ENCODE results near the gene BNIP5. TPM values are rescaled to one million over a fixed set of nuclear protein-coding genes. Genes with fewer than 3 reads are reported as not detected.

BNIP5 gene
- total RNA-seq, 2 donors from 2014 or later, result not detected

DNA sequence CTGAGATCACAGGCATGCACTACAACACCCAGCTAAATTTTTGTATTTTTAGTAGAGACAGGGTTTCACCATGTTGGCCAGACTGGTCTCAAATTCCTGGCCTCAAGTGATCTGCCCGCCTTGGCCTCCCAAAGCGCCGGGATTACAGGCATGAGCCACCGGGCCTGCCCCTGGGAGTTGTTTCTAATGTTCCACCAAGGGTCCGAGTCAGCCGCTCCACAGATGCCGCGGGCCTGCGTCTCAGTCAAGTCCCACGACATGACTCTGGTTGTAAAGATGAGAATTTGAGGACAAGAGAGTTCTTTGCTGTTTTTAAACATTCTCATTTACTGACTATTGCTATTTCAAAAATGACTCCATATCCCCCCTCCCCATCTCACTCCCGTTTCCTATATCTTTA, 30.8 kb downstream of the BNIP5 start:
- H3K27me3 ChIP-seq (replicated peaks; ENCODE audit: insufficient read depth), result no peaks in the 10 kb centered on the region
- TF ChIP-seq, protein P1, sequence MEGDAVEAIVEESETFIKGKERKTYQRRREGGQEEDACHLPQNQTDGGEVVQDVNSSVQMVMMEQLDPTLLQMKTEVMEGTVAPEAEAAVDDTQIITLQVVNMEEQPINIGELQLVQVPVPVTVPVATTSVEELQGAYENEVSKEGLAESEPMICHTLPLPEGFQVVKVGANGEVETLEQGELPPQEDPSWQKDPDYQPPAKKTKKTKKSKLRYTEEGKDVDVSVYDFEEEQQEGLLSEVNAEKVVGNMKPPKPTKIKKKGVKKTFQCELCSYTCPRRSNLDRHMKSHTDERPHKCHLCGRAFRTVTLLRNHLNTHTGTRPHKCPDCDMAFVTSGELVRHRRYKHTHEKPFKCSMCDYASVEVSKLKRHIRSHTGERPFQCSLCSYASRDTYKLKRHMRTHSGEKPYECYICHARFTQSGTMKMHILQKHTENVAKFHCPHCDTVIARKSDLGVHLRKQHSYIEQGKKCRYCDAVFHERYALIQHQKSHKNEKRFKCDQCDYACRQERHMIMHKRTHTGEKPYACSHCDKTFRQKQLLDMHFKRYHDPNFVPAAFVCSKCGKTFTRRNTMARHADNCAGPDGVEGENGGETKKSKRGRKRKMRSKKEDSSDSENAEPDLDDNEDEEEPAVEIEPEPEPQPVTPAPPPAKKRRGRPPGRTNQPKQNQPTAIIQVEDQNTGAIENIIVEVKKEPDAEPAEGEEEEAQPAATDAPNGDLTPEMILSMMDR (IDR thresholded peaks at IDR 0.05), result no peak
- no peaks in the 10 kb centered on the region for H3K9me3 ChIP-seq
- no peak overlapping the region for H3K27ac ChIP-seq
- H3K36me3 ChIP-seq, result no peaks in the 10 kb centered on the region
- peaks cover 0 to 17% of the 10 kb centered on the region in 2 donors for H3K4me1 ChIP-seq (ENCODE audit: control insufficient read depth in 1 of 2, low read depth in 2 of 2)
- ATAC-seq (ENCODE audit: insufficient number of reproducible peaks, low FRiP score, low read depth) (no peak), DNase-seq (ENCODE audit: low spot score) (no peak)
- H3K4me3 ChIP-seq, result no peak overlapping the region

DNA sequence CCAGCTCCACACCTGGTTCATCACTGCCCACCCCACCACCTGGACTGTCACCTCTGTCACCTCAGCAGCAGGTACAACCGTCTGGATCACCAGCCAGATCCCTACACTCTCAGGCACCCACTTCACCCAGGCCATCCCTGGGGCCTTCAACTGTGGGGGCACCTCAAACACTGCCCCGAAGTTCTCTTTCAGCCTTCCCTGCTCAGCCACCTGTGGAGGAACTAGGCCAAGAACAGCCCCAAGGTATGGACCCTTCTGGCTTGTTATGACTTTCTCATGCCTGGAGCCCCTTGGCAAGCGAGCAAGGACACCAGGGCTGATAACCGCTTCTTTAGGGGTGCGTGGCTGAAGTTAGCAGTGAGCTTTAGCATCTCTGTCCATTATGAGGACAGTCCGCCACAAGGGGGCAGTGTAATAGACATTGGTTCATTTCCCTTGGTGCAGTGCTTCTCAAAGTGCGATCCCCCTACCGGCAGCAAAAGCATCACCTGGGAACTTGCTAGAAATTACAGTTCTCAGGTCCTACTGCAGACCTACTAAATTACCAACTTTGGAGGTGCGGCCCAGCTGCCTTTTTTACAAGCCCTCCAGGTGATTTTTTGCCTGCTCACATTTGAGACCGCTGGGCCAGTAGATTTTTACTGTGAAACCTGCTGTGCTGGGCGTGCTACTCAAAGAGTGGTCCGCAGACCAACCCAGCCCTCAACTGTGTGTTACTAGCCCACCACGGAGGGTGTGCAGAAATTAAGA, 34.3 kb downstream of the BNIP5 start:
- ATAC-seq (ENCODE audit: insufficient number of reproducible peaks, low FRiP score, low read depth) (peak; percentile 64), DNase-seq (ENCODE audit: low spot score) (peak; percentile 74)
- H3K36me3 ChIP-seq, result no peaks in the 10 kb centered on the region
- H3K4me1 ChIP-seq (ENCODE audit: control insufficient read depth in 1 of 2, low read depth in 2 of 2), result peaks cover 0 to 17% of the 10 kb centered on the region in 2 donors
- peak overlapping the region in 1 of 2 donors; percentile 33 for H3K27ac ChIP-seq
- H3K4me3 ChIP-seq, result no peak overlapping the region
- no peaks in the 10 kb centered on the region for H3K27me3 ChIP-seq (replicated peaks; ENCODE audit: insufficient read depth)
- TF ChIP-seq, protein P1 (IDR thresholded peaks at IDR 0.05), result peak; percentile 85
- H3K9me3 ChIP-seq, result no peaks in the 10 kb centered on the region

DNA sequence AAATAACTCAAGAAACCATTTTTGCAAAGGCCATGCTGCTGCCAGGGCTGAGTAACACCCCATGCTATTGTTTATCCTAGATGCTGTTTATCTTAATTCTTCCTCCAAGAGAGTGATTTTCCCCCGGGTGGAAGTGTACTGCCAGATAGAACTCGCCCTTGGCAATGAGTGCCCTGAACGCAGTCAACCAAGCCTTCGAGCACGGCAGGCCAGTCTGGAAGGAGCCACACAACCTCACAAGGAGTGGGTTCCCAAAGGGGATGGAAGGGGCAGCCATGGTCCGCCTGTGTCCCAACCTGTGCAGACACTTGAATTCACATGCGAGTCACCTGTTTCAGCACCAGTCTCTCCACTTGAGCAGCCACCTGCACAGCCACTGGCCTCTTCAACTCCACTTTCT, 34.9 kb downstream of the BNIP5 start:
- H3K27me3 ChIP-seq (replicated peaks; ENCODE audit: insufficient read depth), result no peaks in the 10 kb centered on the region
- DNase-seq (ENCODE audit: low spot score) (no peak), ATAC-seq (ENCODE audit: insufficient number of reproducible peaks, low FRiP score, low read depth) (no peak)
- H3K9me3 ChIP-seq, result no peaks in the 10 kb centered on the region
- H3K27ac ChIP-seq, result peak overlapping the region in 1 of 2 donors; percentile 33
- no peak overlapping the region for H3K4me3 ChIP-seq
- TF ChIP-seq, protein P1 (IDR thresholded peaks at IDR 0.05), result no peak
- peaks cover 0 to 17% of the 10 kb centered on the region in 2 donors for H3K4me1 ChIP-seq (ENCODE audit: control insufficient read depth in 1 of 2, low read depth in 2 of 2)
- H3K36me3 ChIP-seq, result no peaks in the 10 kb centered on the region

DNA sequence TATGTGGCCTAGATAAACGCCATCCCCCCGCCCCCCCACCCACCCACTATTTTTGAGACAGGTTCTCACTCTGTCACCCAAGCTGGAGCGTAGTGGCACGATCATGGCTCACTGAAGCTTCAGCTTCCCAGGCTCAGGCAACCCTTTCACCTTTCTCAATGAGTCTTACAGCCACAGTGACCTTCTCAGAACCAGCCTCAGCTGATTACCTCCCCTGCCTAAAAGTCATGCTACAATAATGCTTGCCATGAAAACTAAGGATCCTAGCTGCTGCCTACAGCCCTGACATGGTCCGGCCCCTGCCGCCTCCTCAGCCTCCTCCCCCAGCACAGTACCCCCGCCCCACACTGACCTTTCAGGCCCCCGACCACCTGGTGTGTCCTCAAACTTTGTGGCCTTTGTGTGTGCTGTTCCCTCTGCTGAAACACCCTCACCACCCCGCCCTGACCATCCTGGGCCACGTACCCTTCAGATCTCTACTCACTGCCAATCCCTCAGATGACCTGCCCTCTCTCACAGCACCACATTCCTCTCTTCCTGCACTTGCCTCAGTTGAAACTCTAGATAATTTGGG, 35.5 kb downstream of the BNIP5 start:
- Histone ChIP-seq H3K4me3 (no peak overlapping the region), H3K9me3 (no peaks in the 10 kb centered on the region), H3K36me3 (no peaks in the 10 kb centered on the region), H3K27me3 (replicated peaks; ENCODE audit: insufficient read depth) (no peaks in the 10 kb centered on the region), H3K27ac (peak overlapping the region in 1 of 2 donors; percentile 33), H3K4me1 (ENCODE audit: control insufficient read depth in 1 of 2, low read depth in 2 of 2) (peaks cover 0 to 17% of the 10 kb centered on the region in 2 donors)
- ATAC-seq (ENCODE audit: insufficient number of reproducible peaks, low FRiP score, low read depth) (no peak), DNase-seq (ENCODE audit: low spot score) (no peak)
- TF ChIP-seq, protein P1 (IDR thresholded peaks at IDR 0.05), result no peak

DNA sequence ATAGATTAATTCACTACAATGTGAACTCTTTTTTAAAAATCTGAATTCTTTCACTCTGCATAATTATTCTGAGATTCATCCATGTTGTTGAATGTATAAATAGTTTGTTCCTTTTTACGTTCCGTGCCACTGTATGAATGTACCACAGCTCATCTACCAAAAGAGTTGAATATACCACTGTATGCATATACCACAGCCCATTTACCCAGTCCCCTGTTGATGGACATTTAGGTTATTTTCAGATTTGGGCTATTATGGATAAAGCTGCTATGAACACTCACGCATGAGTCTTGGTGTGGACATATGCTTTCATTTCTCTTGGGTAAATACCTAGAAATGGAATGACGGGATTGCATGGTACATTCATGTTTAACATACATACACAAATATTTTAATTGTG, 38.7 kb downstream of the BNIP5 start:
- H3K9me3 ChIP-seq, result no peaks in the 10 kb centered on the region
- no peak for ATAC-seq (ENCODE audit: insufficient number of reproducible peaks, low FRiP score, low read depth)
- TF ChIP-seq, protein P1 (IDR thresholded peaks at IDR 0.05), result no peak

More for the DNA sequence above, 38.7 kb downstream of the BNIP5 start:
- Histone ChIP-seq H3K4me3 (no peak overlapping the region), H3K4me1 (ENCODE audit: control insufficient read depth in 1 of 2, low read depth in 2 of 2) (peaks cover 0 to 17% of the 10 kb centered on the region in 2 donors), H3K27me3 (replicated peaks; ENCODE audit: insufficient read depth) (no peaks in the 10 kb centered on the region), H3K27ac (no peak overlapping the region), H3K36me3 (no peaks in the 10 kb centered on the region)
- DNase-seq (ENCODE audit: low spot score), result no peak

Data from thoracic aorta (tissue), 2 donors.